T-helper 2 cell treated with Interferon-gamma antibody and Interleukin-4, amounts not matched to agents 5 μg/mL and 100 μg/mL, for 36 hours (primary cell): ENCODE results near the gene PARP2.

Experiments used
- DNase-seq: peaks from one replicate; pipeline ENCODE4 v3.0.0; 2021; ENCODE audit warnings: low spot score
- H3K27ac Mint-ChIP-seq: one replicate; pipeline ENCODE4 v1.8.0; 2021; ENCODE audit warnings: mild to moderate bottlenecking, mixed read lengths
- H3K27me3 Mint-ChIP-seq: one replicate; pipeline ENCODE4 v1.8.0; 2021; ENCODE audit warnings: low read depth, mixed read lengths
- H3K36me3 Mint-ChIP-seq: one replicate; pipeline ENCODE4 v1.8.0; 2021; ENCODE audit warnings: low read depth, mixed read lengths
- H3K4me1 Mint-ChIP-seq: one replicate; pipeline ENCODE4 v1.8.0; 2021; ENCODE audit warnings: low read depth, mixed read lengths
- H3K4me3 Mint-ChIP-seq: one replicate; pipeline ENCODE4 v1.8.0; 2022; ENCODE audit warnings: mild to moderate bottlenecking, moderate library complexity, mixed read lengths
- H3K9me3 Mint-ChIP-seq: one replicate; pipeline ENCODE4 v1.8.0; 2021; ENCODE audit warnings: mixed read lengths

The PARP2 gene

GRCh38 chr14:20397511-20397910 is 54.1 kb downstream of the PARP2 start:
- Mint-ChIP-seq H3K9me3 (no peaks in the 10 kb centered on the region), H3K27ac (no peak overlapping the region), H3K27me3 (no peaks in the 10 kb centered on the region), H3K4me1 (peaks cover 15% of the 10 kb centered on the region), H3K36me3 (peaks cover 35% of the 10 kb centered on the region), H3K4me3 (no peak overlapping the region)
- DNase-seq: no peak

- no peak overlapping the region for H3K4me3 Mint-ChIP-seq
These were observed 57.1 kb downstream of the PARP2 start for GRCh38 chr14:20400589-20400964.

GRCh38 chr14:20400965-20401593 is 57.6 kb downstream of the PARP2 start:
- Mint-ChIP-seq H3K4me3 (no peak overlapping the region), H3K27me3 (no peaks in the 10 kb centered on the region), H3K4me1 (peaks cover 18% of the 10 kb centered on the region), H3K9me3 (no peaks in the 10 kb centered on the region), H3K27ac (peak overlapping the region; percentile 54), H3K36me3 (peaks cover 47% of the 10 kb centered on the region)
- peak; percentile 11 for DNase-seq

More at GRCh38 chr14:20400589-20400964, 57.1 kb downstream of the PARP2 start:
- no peak for DNase-seq
- Mint-ChIP-seq H3K36me3 (peaks cover 47% of the 10 kb centered on the region), H3K4me1 (peaks cover 18% of the 10 kb centered on the region), H3K27ac (peak overlapping the region; percentile 54), H3K27me3 (no peaks in the 10 kb centered on the region), H3K9me3 (no peaks in the 10 kb centered on the region)

GRCh38 chr14:20403521-20403920 is 60.1 kb downstream of the PARP2 start:
- DNase-seq: no peak
- Mint-ChIP-seq H3K4me3 (no peak overlapping the region), H3K36me3 (peaks cover 61% of the 10 kb centered on the region), H3K4me1 (peaks cover 22% of the 10 kb centered on the region), H3K27me3 (no peaks in the 10 kb centered on the region), H3K27ac (no peak overlapping the region), H3K9me3 (no peaks in the 10 kb centered on the region)
